Measurements from ENCODE around the gene NFATC1. TPM values are rescaled to one million over a fixed set of nuclear protein-coding genes. Genes with fewer than 3 reads are reported as not detected.
A peak's percentile ranks its signal among the peaks of the same experiment; 100 is the strongest.

Gene NFATC1
- total and polyA plus RNA-seq, 5 donors from 2014 or later: 13.1 to 64.7 (median 19.8) TPM

DNA sequence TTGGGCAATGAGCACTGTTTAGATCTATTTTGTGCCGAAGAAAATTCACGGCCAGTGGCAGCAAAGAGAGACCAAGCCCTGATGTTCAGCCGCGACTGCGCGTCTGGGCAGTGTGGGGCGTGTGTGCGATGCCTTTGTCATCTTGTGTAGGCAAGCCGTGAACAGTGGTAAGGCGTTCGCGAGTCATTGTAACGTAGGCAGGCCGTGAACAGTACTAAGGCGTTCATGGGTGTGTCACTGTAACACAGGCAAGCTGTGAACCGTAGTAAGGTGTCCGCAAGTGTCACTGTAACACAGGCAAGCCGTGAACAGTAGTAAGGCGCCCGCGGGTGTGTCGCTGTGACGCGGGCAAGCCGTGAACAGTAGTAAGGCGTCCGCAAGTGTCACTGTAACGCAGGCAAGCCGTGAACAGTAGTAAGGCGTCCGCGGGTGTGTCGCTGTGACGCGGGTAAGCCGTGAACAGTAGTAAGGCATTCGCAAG, 99.9 kb downstream of the NFATC1 start:
- H3K4me3 ChIP-seq (ENCODE audit: low read depth, low read length): no peak overlapping the region
- Mint-ChIP-seq H3K4me3 (no peak overlapping the region), H3K4me1 (peaks cover 0 to 23% (median 3%) of the 10 kb centered on the region in 4 donors), H3K27me3 (no peaks in the 10 kb centered on the region), H3K27ac (peak overlapping the region in 2 of 3 donors; percentile 5 to 17), H3K9me3 (peaks cover 0 to 34% (median 8%) of the 10 kb centered on the region in 7 donors), H3K36me3 (peaks cover 47% of the 10 kb centered on the region)
- peaks cover 6% of the 10 kb centered on the region for H3K4me1 ChIP-seq (ENCODE audit: control insufficient read depth, insufficient read depth, low read length, poor library complexity, severe bottlenecking)
- DNase-seq (no peak), ATAC-seq (ENCODE audit: low read depth in 2 of 2) (no peak)
- peaks cover 27 to 30% of the 10 kb centered on the region in 2 experiments for H3K9me3 ChIP-seq (ENCODE audit: control insufficient read depth in 2 of 2, low read length in 2 of 2)
- no peak overlapping the region for H3K27ac ChIP-seq (ENCODE audit: insufficient read depth, low read length, poor library complexity, severe bottlenecking)
- H3K27me3 ChIP-seq (ENCODE audit: control insufficient read depth, insufficient read depth, low read length): no peaks in the 10 kb centered on the region
- peaks cover 17% of the 10 kb centered on the region for H3K36me3 ChIP-seq (ENCODE audit: control insufficient read depth, insufficient read depth, low read length)

GRCh38 chr18:79496237-79496977, 100.7 kb downstream of the NFATC1 start:
- H3K4me3 ChIP-seq (ENCODE audit: low read depth, low read length): no peak overlapping the region
- peaks cover 27 to 30% of the 10 kb centered on the region in 2 experiments for H3K9me3 ChIP-seq (ENCODE audit: control insufficient read depth in 2 of 2, low read length in 2 of 2)
- no peaks in the 10 kb centered on the region for H3K27me3 Mint-ChIP-seq
- no peak overlapping the region for H3K4me3 Mint-ChIP-seq
- peaks cover 0 to 34% (median 8%) of the 10 kb centered on the region in 7 donors for H3K9me3 Mint-ChIP-seq
- no peak overlapping the region for H3K27ac ChIP-seq (ENCODE audit: insufficient read depth, low read length, poor library complexity, severe bottlenecking)
- no peaks in the 10 kb centered on the region for H3K27me3 ChIP-seq (ENCODE audit: control insufficient read depth, insufficient read depth, low read length)
- peaks cover 6% of the 10 kb centered on the region for H3K4me1 ChIP-seq (ENCODE audit: control insufficient read depth, insufficient read depth, low read length, poor library complexity, severe bottlenecking)
- no peak for DNase-seq
- H3K4me1 Mint-ChIP-seq: peaks cover 0 to 22% (median 3%) of the 10 kb centered on the region in 4 donors
- no peak for ATAC-seq (ENCODE audit: low read depth in 2 of 2)
- peak overlapping the region in 2 of 3 donors; percentile 5 to 17 for H3K27ac Mint-ChIP-seq
- peaks cover 17% of the 10 kb centered on the region for H3K36me3 ChIP-seq (ENCODE audit: control insufficient read depth, insufficient read depth, low read length)
- H3K36me3 Mint-ChIP-seq: peaks cover 44% of the 10 kb centered on the region

DNA sequence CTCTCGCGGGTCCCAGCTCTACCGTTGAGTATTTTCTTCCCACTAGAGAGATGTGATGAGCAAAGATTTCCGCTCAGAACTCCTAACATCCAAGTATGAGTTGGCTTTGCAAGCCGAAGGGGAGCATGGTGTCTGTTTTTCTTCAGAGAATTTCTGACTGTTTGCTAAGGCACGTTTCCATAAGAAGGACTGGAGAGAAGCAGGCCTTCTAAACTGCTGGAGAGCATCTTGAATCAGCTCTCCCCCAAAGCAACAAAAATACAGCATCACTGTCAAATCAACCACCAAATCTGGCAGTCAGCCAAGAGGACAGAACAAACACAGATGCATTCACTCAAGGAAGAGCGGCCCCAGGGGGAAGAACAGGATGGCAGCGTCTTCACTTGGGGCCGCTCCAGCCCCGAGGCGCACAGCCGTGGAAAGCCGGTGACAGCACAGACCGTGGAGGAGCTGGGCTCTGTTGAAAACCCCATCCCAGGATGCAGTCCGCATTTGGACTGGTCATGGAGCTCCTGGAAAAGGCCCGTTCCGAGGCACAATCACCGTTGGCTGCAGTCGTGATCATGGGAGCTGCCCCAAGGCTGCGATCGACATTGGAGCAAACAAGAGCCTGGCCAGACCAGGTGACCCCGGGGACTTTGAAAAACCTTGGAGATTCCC, 101.4 kb downstream of the NFATC1 start:
- H3K4me3 Mint-ChIP-seq: no peak overlapping the region
- peaks cover 27 to 30% of the 10 kb centered on the region in 2 experiments for H3K9me3 ChIP-seq (ENCODE audit: control insufficient read depth in 2 of 2, low read length in 2 of 2)
- H3K36me3 ChIP-seq (ENCODE audit: control insufficient read depth, insufficient read depth, low read length): peaks cover 14% of the 10 kb centered on the region
- H3K27me3 Mint-ChIP-seq: no peaks in the 10 kb centered on the region
- H3K4me1 Mint-ChIP-seq: peaks cover 0 to 18% (median 3%) of the 10 kb centered on the region in 4 donors
- H3K4me3 ChIP-seq (ENCODE audit: low read depth, low read length): no peak overlapping the region
- DNase-seq (no peak), ATAC-seq (ENCODE audit: low read depth in 2 of 2) (no peak)
- H3K36me3 Mint-ChIP-seq: peaks cover 40% of the 10 kb centered on the region
- peaks cover 2% of the 10 kb centered on the region for H3K4me1 ChIP-seq (ENCODE audit: control insufficient read depth, insufficient read depth, low read length, poor library complexity, severe bottlenecking)
- H3K27ac ChIP-seq (ENCODE audit: insufficient read depth, low read length, poor library complexity, severe bottlenecking): no peak overlapping the region
- no peaks in the 10 kb centered on the region for H3K27me3 ChIP-seq (ENCODE audit: control insufficient read depth, insufficient read depth, low read length)
- peaks cover 0 to 34% (median 8%) of the 10 kb centered on the region in 7 donors for H3K9me3 Mint-ChIP-seq
- peak overlapping the region in 1 of 3 donors; percentile 38 for H3K27ac Mint-ChIP-seq

- Mint-ChIP-seq H3K27ac (peak overlapping the region in 1 of 3 donors; percentile 9), H3K36me3 (peaks cover 38% of the 10 kb centered on the region), H3K27me3 (no peaks in the 10 kb centered on the region), H3K4me1 (peaks cover 0 to 21% (median 7%) of the 10 kb centered on the region in 4 donors), H3K4me3 (no peak overlapping the region), H3K9me3 (peaks cover 0 to 34% (median 8%) of the 10 kb centered on the region in 7 donors)
- DNase-seq (no peak), ATAC-seq (ENCODE audit: low read depth in 2 of 2) (no peak)
- H3K9me3 ChIP-seq (ENCODE audit: control insufficient read depth in 2 of 2, low read length in 2 of 2): peaks cover 27 to 30% of the 10 kb centered on the region in 2 experiments
- H3K27me3 ChIP-seq (ENCODE audit: control insufficient read depth, insufficient read depth, low read length): no peaks in the 10 kb centered on the region
- H3K36me3 ChIP-seq (ENCODE audit: control insufficient read depth, insufficient read depth, low read length): peaks cover 14% of the 10 kb centered on the region
- no peak overlapping the region for H3K4me3 ChIP-seq (ENCODE audit: low read depth, low read length)
- no peaks in the 10 kb centered on the region for H3K4me1 ChIP-seq (ENCODE audit: control insufficient read depth, insufficient read depth, low read length, poor library complexity, severe bottlenecking)
- H3K27ac ChIP-seq (ENCODE audit: insufficient read depth, low read length, poor library complexity, severe bottlenecking): no peak overlapping the region
These were observed 101.9 kb downstream of the NFATC1 start for GRCh38 chr18:79497638-79498081.

GRCh38 chr18:79498662-79499061, 102.9 kb downstream of the NFATC1 start:
- Histone ChIP-seq H3K36me3 (ENCODE audit: control insufficient read depth, insufficient read depth, low read length) (peaks cover 14% of the 10 kb centered on the region), H3K4me1 (ENCODE audit: control insufficient read depth, insufficient read depth, low read length, poor library complexity, severe bottlenecking) (no peaks in the 10 kb centered on the region), H3K27ac (ENCODE audit: insufficient read depth, low read length, poor library complexity, severe bottlenecking) (no peak overlapping the region), H3K4me3 (ENCODE audit: low read depth, low read length) (no peak overlapping the region), H3K9me3 (ENCODE audit: control insufficient read depth in 2 of 2, low read length in 2 of 2) (peaks cover 27 to 30% of the 10 kb centered on the region in 2 experiments), H3K27me3 (ENCODE audit: control insufficient read depth, insufficient read depth, low read length) (no peaks in the 10 kb centered on the region)
- no peak for DNase-seq
- Mint-ChIP-seq H3K36me3 (peaks cover 38% of the 10 kb centered on the region), H3K4me3 (no peak overlapping the region), H3K27ac (peak overlapping the region in 1 of 3 donors; percentile 62), H3K27me3 (no peaks in the 10 kb centered on the region), H3K9me3 (peaks cover 0 to 34% (median 8%) of the 10 kb centered on the region in 7 donors), H3K4me1 (peaks cover 0 to 30% (median 14%) of the 10 kb centered on the region in 4 donors)
- no peak for ATAC-seq (ENCODE audit: low read depth in 2 of 2)

GRCh38 chr18:79501006-79501405, 105.3 kb downstream of the NFATC1 start:
- Histone ChIP-seq H3K4me3 (ENCODE audit: low read depth, low read length) (no peak overlapping the region), H3K27ac (ENCODE audit: insufficient read depth, low read length, poor library complexity, severe bottlenecking) (no peak overlapping the region), H3K9me3 (ENCODE audit: control insufficient read depth in 2 of 2, low read length in 2 of 2) (peaks cover 27 to 30% of the 10 kb centered on the region in 2 experiments), H3K27me3 (ENCODE audit: control insufficient read depth, insufficient read depth, low read length) (no peaks in the 10 kb centered on the region), H3K36me3 (ENCODE audit: control insufficient read depth, insufficient read depth, low read length) (peaks cover 11% of the 10 kb centered on the region), H3K4me1 (ENCODE audit: control insufficient read depth, insufficient read depth, low read length, poor library complexity, severe bottlenecking) (peaks cover 3% of the 10 kb centered on the region)
- Mint-ChIP-seq H3K4me3 (no peak overlapping the region), H3K36me3 (peaks cover 30% of the 10 kb centered on the region), H3K4me1 (peaks cover 0 to 42% (median 22%) of the 10 kb centered on the region in 4 donors), H3K27ac (peak overlapping the region in 1 of 3 donors; percentile 43), H3K27me3 (no peaks in the 10 kb centered on the region), H3K9me3 (peaks cover 0 to 31% (median 8%) of the 10 kb centered on the region in 7 donors)
- no peak for ATAC-seq (ENCODE audit: low read depth in 2 of 2)
- no peak for DNase-seq

GRCh38 chr18:79502782-79503181, 107.1 kb downstream of the NFATC1 start:
- no peaks in the 10 kb centered on the region for H3K27me3 Mint-ChIP-seq
- H3K9me3 Mint-ChIP-seq: peaks cover 0 to 28% (median 8%) of the 10 kb centered on the region in 7 donors
- H3K9me3 ChIP-seq (ENCODE audit: control insufficient read depth in 2 of 2, low read length in 2 of 2): peaks cover 26% of the 10 kb centered on the region in 2 experiments
- H3K36me3 Mint-ChIP-seq: peaks cover 19% of the 10 kb centered on the region
- no peak overlapping the region for H3K4me3 ChIP-seq (ENCODE audit: low read depth, low read length)
- H3K27ac Mint-ChIP-seq: peak overlapping the region in 1 of 3 donors; percentile 71
- no peak overlapping the region for H3K27ac ChIP-seq (ENCODE audit: insufficient read depth, low read length, poor library complexity, severe bottlenecking)
- no peak for ATAC-seq (ENCODE audit: low read depth in 2 of 2)
- peaks cover 17% of the 10 kb centered on the region for H3K4me1 ChIP-seq (ENCODE audit: control insufficient read depth, insufficient read depth, low read length, poor library complexity, severe bottlenecking)
- H3K36me3 ChIP-seq (ENCODE audit: control insufficient read depth, insufficient read depth, low read length): peaks cover 2% of the 10 kb centered on the region
- H3K4me3 Mint-ChIP-seq: no peak overlapping the region
- H3K4me1 Mint-ChIP-seq: peaks cover 0 to 58% (median 30%) of the 10 kb centered on the region in 4 donors
- no peak for DNase-seq
- no peaks in the 10 kb centered on the region for H3K27me3 ChIP-seq (ENCODE audit: control insufficient read depth, insufficient read depth, low read length)
